Measurements from ENCODE around the gene TOP3B. TPM values are rescaled to one million over a fixed set of nuclear protein-coding genes. Genes with fewer than 3 reads are reported as not detected.

The TOP3B gene
- total RNA-seq, 1 donor from 2014 or later, result 26.4 TPM

DNA sequence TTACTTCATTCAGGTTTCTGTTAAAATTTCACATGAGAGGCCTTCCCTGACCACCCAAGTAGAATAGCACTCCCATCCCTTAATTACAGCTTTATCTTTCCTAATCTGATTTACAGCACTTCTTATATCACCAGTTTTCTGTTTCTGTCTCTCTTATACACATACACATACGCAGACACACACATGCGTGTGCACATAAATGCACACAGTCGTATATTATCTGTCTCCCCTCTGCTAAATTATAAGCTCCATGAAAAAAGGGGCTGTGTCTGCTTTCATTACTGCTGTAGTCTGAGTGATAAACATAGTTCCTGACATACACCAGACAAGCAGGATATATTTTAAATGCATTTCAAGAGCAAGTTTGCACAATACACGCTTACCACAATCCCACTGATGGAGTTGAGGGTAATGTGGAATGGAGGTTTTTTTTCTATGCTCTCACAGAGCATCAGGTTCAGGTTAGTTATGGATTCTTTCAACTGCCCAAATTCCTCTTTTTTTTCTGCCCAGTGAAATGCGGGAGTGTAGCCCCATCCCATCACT, 13.7 kb upstream of the TOP3B start:
- intact Hi-C loops (cut with DNase I), result no loop called here

GRCh38 chr22:21995660-21996059, 13.1 kb upstream of the TOP3B start:
- no peaks in the 10 kb centered on the region for H3K27me3 ChIP-seq
- H3K4me3 ChIP-seq, result no peak overlapping the region
- intact Hi-C loops (cut with DNase I), result no loop called here
- no peak overlapping the region for H3K27ac ChIP-seq
- TF ChIP-seq CTCF (IDR thresholded peaks at IDR 0.05), result no peak
- H3K9me3 ChIP-seq, result no peaks in the 10 kb centered on the region
- no peaks in the 10 kb centered on the region for H3K4me1 ChIP-seq
- DNase-seq (ENCODE audit: low spot score in 2 of 2), result no peak
- no peaks in the 10 kb centered on the region for H3K36me3 ChIP-seq

More for the DNA sequence above, 13.7 kb upstream of the TOP3B start:
- Histone ChIP-seq H3K9me3 (no peaks in the 10 kb centered on the region), H3K27ac (no peak overlapping the region), H3K27me3 (no peaks in the 10 kb centered on the region), H3K4me1 (no peaks in the 10 kb centered on the region), H3K36me3 (no peaks in the 10 kb centered on the region), H3K4me3 (no peak overlapping the region)
- TF ChIP-seq CTCF (IDR thresholded peaks at IDR 0.05), result no peak
- DNase-seq (ENCODE audit: low spot score in 2 of 2), result no peak

DNA sequence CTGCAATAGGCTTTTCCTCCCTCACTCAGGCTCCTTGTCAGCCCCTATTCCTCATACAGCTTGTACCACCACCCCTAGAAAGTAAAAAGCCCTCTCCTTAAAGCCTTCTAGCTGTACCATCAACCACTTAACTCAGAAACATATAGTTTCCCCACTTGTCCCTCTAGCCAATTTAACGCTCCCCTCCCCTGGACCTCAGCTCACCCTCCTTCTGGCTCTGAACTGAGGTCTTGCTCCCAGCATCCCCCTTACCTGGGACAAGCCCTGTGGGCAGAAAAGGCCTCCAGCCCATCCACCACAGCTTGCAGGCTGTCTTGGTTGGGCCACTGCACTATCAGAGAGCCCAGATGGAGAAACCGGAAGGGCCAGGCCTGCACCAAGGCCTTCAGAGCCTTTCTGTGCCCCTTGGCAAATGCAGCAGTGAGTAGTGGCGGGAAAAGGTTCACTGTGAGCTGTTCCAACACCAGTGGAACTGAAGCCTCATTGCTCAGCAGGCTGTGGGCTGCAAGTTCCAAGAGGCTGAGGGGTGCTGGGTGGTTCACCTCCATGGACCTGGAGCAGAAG, 12.4 kb upstream of the TOP3B start:
- no peak for DNase-seq (ENCODE audit: low spot score in 2 of 2)
- TF ChIP-seq CTCF (IDR thresholded peaks at IDR 0.05), result no peak
- Histone ChIP-seq H3K4me3 (no peak overlapping the region), H3K4me1 (no peaks in the 10 kb centered on the region), H3K36me3 (no peaks in the 10 kb centered on the region), H3K27me3 (no peaks in the 10 kb centered on the region), H3K9me3 (no peaks in the 10 kb centered on the region), H3K27ac (no peak overlapping the region)
- intact Hi-C loops (cut with DNase I), result no loop called here

GRCh38 chr22:21992593-21993237, 10.1 kb upstream of the TOP3B start:
- Histone ChIP-seq H3K27me3 (no peaks in the 10 kb centered on the region), H3K4me1 (no peaks in the 10 kb centered on the region), H3K9me3 (no peaks in the 10 kb centered on the region), H3K36me3 (no peaks in the 10 kb centered on the region), H3K4me3 (no peak overlapping the region), H3K27ac (no peak overlapping the region)
- no peak for DNase-seq (ENCODE audit: low spot score in 2 of 2)
- intact Hi-C loops (cut with DNase I), result no loop called here
- TF ChIP-seq CTCF (IDR thresholded peaks at IDR 0.05), result no peak

DNA sequence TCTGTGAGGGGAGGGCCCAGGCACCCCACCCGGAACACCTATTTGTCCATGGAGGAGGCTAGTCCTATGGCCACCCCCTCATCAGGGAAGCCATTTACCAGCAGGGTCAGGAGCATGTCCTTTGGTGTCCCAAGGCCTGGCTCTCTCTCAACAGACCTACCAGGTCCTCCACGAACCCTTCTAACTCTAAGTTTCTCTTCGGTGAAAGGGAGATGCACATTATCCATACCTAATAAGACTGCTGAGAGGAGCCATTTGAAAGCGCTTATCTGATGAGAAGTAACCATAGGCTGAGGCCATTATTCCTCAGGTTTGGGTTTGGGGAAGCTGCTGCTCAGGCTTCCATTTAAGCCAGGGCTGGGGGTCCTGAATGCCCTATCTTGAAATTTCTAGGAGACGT, 9.2 kb upstream of the TOP3B start:
- no peaks in the 10 kb centered on the region for H3K27me3 ChIP-seq
- H3K4me3 ChIP-seq, result no peak overlapping the region
- no peaks in the 10 kb centered on the region for H3K4me1 ChIP-seq
- TF ChIP-seq CTCF (IDR thresholded peaks at IDR 0.05), result no peak
- no peaks in the 10 kb centered on the region for H3K9me3 ChIP-seq
- no peak overlapping the region for H3K27ac ChIP-seq
- H3K36me3 ChIP-seq, result no peaks in the 10 kb centered on the region
- intact Hi-C loops (cut with DNase I), result no loop called here
- DNase-seq (ENCODE audit: low spot score in 2 of 2), result no peak

Measured in ascending aorta (tissue), 2 donors.